ENCODE measurements around the gene GLUD1. TPM values are rescaled to one million over a fixed set of nuclear protein-coding genes. Genes with fewer than 3 reads are reported as not detected.

The GLUD1 gene
- total RNA-seq, 1 experiment from 2014 or later, result 101 TPM

- H3K27me3 Mint-ChIP-seq (ENCODE audit: low read depth), result no peaks in the 10 kb centered on the region
- H3K27ac Mint-ChIP-seq, result no peak overlapping the region
- H3K27me3 ChIP-seq (ENCODE audit: insufficient read depth, low read length), result no peaks in the 10 kb centered on the region
- no peak overlapping the region for H4K91ac ChIP-seq (ENCODE audit: insufficient read length, low read depth, low read length)
- DNase-seq, result no peak
- no peak overlapping the region for H3K4me2 ChIP-seq (ENCODE audit: insufficient read depth, insufficient read length, low read length)
- no peak overlapping the region for H3K27ac ChIP-seq (ENCODE audit: insufficient read length, low read depth, low read length)
- H4K8ac ChIP-seq (replicated peaks; ENCODE audit: insufficient read length, low read depth, low read length), result no peak overlapping the region
- TF ChIP-seq CTCF (conservative IDR thresholded peaks at IDR 0.05), result no peak
- no peak overlapping the region for H2AFZ ChIP-seq (ENCODE audit: low read length)
- no CpG with 5 or more reads among the region's 1 CpG for WGBS (ENCODE audit: extremely low coverage, insufficient read length, low lambda C conversion rate)
- H4K20me1 ChIP-seq (ENCODE audit: control insufficient read depth, insufficient read depth, insufficient read length), result no peaks in the 10 kb centered on the region
- no peak overlapping the region for H3K9ac ChIP-seq (ENCODE audit: extremely low read depth, insufficient read length, low read length)
- no peak overlapping the region for H3K14ac ChIP-seq (ENCODE audit: insufficient read depth, low read length)
- no peak overlapping the region for H4K5ac ChIP-seq (ENCODE audit: insufficient read length, low read depth, low read length)
- no peaks in the 10 kb centered on the region for H3K79me1 ChIP-seq (ENCODE audit: insufficient read depth, low read depth, low read length, poor library complexity, severe bottlenecking)
- H3K79me2 ChIP-seq (ENCODE audit: insufficient read depth, low read length), result no peaks in the 10 kb centered on the region
- H2BK120ac ChIP-seq (ENCODE audit: low read depth, low read length, poor library complexity, severe bottlenecking), result no peak overlapping the region
- no peaks in the 10 kb centered on the region for H3K23me2 ChIP-seq (ENCODE audit: insufficient read length, low read depth, low read length, poor library complexity, severe bottlenecking)
- no peak overlapping the region for H3K23ac ChIP-seq (ENCODE audit: insufficient read length, low read depth, low read length)
- H3K56ac ChIP-seq (ENCODE audit: insufficient read length, low read depth, low read length), result no peak overlapping the region
- no peak overlapping the region for H3K4ac ChIP-seq (ENCODE audit: low read depth, low read length)
- H2BK5ac ChIP-seq (ENCODE audit: insufficient read length, low read length), result no peak overlapping the region
- no peak overlapping the region for H2BK15ac ChIP-seq (ENCODE audit: low read depth, low read length)
- H2BK12ac ChIP-seq (ENCODE audit: insufficient read length, low read depth, low read length), result no peak overlapping the region
- no peak overlapping the region for H3K4me3 Mint-ChIP-seq
- no peak overlapping the region for H3K18ac ChIP-seq (ENCODE audit: insufficient read length, low read depth, low read length)
- H3K4me1 Mint-ChIP-seq, result no peaks in the 10 kb centered on the region
- no peak overlapping the region for H2AK5ac ChIP-seq (ENCODE audit: insufficient read length, low read length)
- H3K9me3 ChIP-seq (ENCODE audit: control insufficient read depth, low read depth, low read length), result no peaks in the 10 kb centered on the region
- H3T11ph ChIP-seq (ENCODE audit: low read length), result no peak overlapping the region
- H3K4me1 ChIP-seq (ENCODE audit: insufficient read depth, low read length), result no peaks in the 10 kb centered on the region
- no peaks in the 10 kb centered on the region for H3K9me3 Mint-ChIP-seq
- no peak overlapping the region for H2BK20ac ChIP-seq (ENCODE audit: low read depth, low read length, poor library complexity, severe bottlenecking)
- peaks cover 24 to 79% (median 62%) of the 10 kb centered on the region in 3 experiments; a peak in 6 of 7 replicates for H3K36me3 Mint-ChIP-seq (ENCODE audit: insufficient read depth in 1 of 3, low read depth in 3 of 3)
Observed at GRCh38 chr10:87068281-87068680, 26.4 kb downstream of the GLUD1 start.

All from H9 (cell line).